Stimulated activated CD4-positive, alpha-beta T cell treated with anti-CD3 and anti-CD28 coated beads, Interleukin-1b, Interleukin-23, amount 100 ng/mL, for 1 hour (primary cell): Measurements from ENCODE around the gene SENP1.

Experiments used
- DNase-seq, 2 donors: peaks; one replicate each; pipeline ENCODE4 v3.0.0-alpha.2; 2020; ENCODE audit warnings: low read depth in 2 of 2

Gene SENP1

GRCh38 chr12:48000878-48001504 lies 104.9 kb downstream of the SENP1 start:
- no peak for DNase-seq

- DNase-seq = no peak
These were observed 106.1 kb downstream of the SENP1 start for GRCh38 chr12:47999816-48000215.

GRCh38 chr12:47997321-47997720 lies 108.6 kb downstream of the SENP1 start:
- no peak for DNase-seq

GRCh38 chr12:47995981-47996401 lies 109.9 kb downstream of the SENP1 start:
- DNase-seq = no peak

DNA sequence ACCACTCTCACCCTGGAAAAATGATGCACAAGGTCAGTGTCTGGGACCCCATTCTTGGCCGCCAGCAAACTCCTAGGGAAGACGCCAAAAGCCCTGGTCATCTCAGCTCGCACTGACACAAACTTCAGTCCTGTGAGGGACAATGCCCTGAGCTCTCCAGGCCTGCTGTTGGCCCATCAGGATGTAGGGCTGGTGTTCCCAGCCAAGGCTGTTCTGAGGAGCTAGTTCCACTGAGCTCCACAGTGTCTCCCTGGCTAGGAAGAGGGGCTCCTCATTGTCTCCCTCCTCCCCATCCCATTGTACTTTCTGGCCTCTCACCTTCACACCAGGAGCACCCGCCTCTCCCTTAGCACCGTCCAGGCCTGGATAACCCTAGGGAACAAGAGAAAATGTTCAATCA lies 112.4 kb downstream of the SENP1 start:
- no peak for DNase-seq
